Stimulated activated CD8-positive, alpha-beta memory T cell treated with anti-CD3 and anti-CD28 coated beads, Interleukin-4, amount 100 ng/mL, for 1 hour (primary cell): ENCODE results near the gene HECW1.

Experiments used
- DNase-seq, 2 donors: peaks; one replicate each; pipeline ENCODE4 v3.0.0-alpha.2; 2020; ENCODE audit warnings: low read depth in 2 of 2, low spot score in 1 of 2

HECW1 gene

DNA sequence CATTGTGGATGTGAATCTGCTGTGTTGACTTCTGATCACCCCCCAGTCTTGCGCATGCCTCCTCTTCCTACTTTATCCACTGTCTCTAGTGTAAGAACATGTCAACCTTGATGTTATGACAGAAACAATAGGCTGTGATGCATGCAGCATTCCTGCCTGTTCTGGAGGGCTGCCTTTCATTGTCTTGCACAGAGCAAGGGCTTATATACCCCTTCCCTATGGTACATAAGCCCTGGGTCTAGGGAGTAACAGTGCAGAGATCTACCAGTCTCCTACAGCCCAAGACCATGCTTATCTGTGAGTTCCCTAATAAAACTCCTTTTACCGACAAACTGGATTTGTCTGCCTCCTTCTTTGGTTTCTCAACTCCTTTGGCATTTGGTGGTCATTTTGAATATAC lies 293.5 kb downstream of the HECW1 start:
- no peak for DNase-seq

DNA sequence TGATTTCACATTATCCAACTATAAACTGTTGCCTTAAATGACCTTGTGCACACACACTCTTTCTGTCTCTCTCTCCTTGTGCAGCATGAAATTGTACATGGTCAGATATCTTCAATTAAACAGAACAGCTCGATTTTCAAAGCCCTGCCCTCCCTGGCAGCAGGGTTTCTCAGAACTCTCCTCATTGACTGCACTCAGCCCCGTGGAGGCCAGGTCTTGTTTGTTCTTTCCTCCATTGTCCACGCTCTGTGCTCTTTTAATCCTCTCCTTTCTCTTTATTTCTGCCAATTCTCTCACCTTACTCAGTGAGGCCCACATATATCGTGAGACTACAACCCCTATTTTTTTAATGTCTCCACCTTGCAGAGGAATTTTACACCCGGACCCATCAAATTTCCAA lies 294.5 kb downstream of the HECW1 start:
- no peak for DNase-seq

DNA sequence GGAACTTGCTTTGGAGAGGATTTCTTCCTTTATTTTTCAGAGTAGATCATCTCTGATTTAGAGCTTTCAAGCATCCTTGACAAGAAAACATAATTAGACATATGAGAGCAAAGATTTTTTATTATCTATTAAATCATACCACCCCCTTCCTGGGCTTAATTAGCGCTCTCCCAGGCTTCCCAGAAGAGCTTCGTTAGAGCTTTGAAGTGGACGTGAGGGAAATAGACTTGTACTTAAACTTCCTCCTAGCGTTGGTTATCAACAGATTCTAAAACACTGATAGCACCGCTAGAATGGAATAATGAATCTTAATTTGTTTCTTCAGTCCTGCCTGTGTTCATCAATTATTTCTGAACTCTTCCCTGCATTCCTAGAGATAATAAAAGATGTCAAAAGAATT lies 296.5 kb downstream of the HECW1 start:
- no peak for DNase-seq

DNA sequence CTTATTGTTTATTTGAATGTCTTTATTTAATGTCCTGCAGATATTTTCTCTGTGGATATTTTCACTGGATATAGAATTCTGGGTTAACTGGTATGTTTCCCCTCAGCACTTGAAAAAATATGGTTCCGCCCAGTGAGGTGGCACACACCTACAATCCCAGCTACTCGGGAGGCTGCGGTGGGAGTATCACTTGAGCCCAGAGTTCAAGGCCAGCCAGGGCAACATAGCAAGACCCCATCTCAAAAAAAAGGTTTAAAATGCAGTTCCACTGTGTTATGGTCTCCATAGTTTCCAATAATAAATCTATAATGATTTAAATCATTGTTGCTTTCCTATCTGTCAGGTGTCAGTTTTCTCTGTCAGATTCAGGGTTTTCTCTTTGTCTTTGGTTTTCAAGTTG lies 305.0 kb downstream of the HECW1 start:
- DNase-seq = no peak

DNA sequence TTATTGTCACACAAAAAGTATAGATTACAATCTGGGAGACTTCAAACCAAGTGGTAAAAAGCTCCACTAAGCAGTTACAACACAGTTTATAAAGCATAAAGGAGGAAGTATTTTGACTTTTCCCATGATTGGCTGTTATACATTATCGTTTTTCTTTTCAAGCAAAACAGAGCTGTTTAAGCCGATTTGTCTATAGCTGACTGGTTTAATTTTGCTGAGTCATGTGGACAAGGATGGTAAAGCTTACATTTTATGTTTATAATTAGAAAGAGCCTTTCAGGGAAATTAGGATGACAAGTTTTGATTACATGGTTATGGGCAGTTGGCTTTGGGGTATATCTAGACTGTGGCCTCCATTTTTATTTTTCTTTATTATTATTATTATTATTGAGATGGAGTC lies 318.0 kb downstream of the HECW1 start:
- no peak for DNase-seq

DNA sequence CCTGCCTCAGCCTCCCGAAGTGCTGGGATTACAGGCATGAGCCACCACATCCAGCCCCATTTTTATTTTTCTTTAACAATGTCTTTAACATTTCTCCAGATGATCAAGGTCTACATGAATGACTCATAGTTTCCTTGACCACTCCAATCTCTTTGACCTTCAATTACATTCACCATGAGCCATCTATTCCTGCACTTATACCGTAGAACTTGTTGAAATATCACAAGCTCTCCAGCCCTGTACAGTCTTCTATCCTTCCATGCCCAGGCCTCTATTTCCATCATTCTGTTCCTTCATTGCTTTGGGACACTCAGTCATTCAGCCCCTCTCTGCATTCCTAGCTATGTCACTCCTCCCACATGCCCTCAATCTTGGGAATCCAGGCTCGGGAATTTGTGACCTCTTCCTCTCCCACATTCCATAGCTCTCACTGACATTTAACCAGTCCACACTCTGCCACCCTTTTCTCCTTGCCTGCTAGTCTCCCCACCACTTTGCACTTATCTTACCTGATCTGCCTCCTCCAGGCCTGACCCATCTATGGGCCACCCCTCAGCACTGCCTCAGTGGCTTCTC lies 318.7 kb downstream of the HECW1 start:
- DNase-seq = no peak

DNA sequence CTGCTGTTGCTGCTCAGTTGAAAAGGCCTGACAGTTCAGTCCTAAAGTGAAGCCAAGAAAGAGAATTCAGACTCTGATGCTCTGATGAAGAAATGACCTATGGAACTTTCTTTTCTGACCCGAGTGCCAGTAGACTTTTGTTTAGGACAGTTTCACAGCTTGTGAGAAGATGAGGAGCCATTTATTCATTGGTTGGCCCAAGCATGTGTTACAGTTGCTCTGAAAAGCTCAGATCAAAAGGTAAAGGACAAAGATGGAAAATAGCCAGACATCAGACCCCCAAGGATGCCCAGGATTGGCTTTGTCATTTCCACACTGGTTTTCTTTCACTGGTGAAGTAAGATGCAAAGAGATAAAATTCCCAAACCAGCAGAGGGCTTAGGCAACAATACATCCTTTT lies 321.2 kb downstream of the HECW1 start:
- no peak for DNase-seq

DNA sequence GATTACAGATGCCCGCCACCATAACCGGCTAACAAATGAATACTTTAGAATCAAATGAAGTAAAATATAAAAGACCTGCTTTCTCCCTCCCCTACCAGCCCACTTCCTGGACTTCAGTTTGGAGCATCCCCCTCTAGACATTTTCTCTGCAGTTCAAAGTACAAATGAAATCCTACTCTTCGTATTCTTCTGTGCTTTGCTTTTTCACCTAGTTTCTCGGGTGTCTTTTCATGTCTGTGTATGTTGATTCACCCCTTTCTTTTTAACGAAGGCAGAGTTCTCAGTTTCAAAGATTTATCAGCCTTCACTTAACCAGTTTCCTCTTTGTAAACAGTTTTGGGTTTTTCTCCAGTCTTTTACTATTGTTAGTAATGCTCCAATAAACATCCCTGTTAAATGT lies 324.6 kb downstream of the HECW1 start:
- no peak for DNase-seq

DNA sequence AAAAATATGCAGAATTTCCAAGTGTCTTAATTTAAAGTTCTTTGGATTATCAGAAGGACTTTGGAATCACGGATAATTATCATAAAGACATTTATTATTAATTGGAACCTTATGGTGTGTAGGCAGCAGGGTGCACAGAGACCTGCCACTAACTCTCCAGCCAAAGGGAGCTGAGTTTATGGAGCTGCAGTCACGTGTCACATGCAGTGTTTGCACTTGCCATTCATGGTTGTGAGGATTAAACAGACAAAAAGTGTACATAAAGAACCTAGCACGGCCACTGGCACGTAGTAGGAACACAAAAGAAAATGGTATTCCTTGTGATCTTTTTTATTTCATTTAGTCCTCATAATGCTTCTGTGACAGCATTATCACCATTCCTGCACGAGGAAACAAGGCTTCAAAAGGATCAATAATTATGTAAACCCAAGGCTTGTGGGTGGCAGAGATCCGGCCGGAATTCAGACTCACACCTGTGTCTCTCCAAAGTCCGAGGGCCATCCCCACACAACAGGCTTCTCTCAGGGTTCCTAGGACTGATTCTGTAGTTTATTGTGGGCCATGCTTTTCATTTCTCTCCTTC lies 326.5 kb downstream of the HECW1 start:
- DNase-seq = no peak

DNA sequence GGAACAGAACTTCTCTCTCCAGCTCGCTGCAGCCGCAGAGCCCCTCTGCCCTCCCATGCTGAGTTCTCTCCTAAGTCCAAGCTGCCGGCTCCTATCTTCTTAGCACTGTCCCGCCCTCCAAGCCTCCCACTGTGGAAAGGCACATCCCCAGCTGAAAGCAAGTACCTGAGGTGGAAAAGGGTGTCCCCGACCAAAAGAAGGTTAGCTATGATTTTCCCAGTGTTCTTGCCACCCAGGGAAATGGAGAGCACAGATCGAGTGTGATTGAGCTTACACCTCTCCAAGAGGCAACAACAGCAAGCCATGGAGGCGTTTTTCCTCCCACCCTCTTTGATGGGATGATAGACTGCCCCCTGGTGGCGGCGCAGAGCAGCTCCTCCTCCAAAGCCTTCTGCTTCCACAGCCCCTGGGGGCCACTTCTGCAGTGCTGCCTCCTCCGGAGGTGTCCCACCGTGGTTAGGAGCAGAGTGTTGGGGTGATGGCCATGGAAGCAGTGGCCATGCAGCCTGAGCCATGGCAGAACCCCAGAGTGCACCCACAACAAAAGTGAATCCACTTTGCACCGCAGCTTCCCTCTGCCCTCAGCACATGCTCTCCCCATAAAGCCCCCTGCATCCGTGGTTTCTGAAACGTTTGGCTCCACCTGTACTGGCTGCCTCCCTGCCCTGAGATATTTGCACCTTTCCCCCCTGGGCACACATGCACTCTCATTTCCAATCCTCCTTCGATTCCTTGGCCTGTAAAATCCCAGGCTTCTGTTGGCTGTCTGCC lies 327.4 kb downstream of the HECW1 start:
- peak; percentile 2 to 23 for DNase-seq

DNA sequence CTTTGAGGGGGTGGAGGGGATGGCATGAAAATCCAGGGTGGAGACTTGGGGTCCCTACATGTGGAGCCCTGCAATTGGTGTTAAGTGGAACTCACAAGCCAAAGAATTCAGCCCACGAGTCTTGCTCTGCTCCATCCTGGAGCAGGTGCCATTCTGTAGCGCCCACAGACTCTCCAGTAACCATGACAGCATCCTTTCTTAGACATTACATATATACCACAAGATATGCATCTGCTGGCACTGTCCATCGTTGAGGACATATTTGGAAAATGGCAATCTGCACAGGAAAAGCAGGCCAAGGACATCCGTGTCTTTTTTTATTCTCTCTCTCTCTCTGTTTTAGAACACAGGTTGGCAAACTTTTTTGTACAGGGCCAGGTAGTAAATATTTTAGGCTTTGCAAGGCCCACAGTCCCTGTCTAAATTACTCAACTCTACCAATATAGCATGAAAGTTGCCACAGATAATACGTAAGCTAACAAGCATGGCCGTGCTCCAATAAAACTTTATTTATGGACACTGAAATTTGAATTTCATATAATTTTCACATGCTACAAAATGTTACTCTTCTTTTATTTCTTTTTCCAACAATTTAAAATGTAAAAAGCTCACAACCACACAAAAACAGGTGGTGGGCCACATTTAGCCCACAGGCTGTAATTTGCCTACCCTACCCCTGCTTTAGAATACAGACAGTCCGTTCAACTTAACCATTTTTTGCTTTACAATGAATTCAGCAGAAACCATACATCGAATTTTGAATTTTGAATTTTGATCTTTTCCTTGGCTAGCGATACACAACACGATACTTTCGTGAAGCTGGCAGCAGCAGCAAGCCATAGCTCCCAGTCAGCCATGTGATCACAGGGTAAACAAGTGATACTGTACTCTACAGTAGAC lies 329.0 kb downstream of the HECW1 start:
- no peak for DNase-seq

DNA sequence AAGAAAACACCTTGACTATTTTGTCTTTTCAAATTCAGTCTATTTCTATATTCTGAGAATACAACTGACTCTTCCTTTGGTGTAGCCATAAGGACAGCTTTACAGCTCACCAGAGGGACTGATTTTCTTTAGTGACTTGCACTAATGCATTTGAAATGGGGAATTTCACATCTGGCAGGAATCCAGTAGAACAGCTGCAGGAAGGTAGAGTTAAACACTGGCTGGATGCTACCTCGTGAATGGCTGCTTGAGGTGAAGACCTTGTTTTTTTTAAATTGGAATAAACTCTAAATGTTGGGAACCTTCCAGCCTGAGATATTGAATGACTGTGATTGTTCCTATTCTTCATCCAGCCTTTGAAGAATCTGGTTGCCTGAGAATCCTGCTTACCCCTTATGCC lies 330.9 kb downstream of the HECW1 start:
- no peak for DNase-seq

DNA sequence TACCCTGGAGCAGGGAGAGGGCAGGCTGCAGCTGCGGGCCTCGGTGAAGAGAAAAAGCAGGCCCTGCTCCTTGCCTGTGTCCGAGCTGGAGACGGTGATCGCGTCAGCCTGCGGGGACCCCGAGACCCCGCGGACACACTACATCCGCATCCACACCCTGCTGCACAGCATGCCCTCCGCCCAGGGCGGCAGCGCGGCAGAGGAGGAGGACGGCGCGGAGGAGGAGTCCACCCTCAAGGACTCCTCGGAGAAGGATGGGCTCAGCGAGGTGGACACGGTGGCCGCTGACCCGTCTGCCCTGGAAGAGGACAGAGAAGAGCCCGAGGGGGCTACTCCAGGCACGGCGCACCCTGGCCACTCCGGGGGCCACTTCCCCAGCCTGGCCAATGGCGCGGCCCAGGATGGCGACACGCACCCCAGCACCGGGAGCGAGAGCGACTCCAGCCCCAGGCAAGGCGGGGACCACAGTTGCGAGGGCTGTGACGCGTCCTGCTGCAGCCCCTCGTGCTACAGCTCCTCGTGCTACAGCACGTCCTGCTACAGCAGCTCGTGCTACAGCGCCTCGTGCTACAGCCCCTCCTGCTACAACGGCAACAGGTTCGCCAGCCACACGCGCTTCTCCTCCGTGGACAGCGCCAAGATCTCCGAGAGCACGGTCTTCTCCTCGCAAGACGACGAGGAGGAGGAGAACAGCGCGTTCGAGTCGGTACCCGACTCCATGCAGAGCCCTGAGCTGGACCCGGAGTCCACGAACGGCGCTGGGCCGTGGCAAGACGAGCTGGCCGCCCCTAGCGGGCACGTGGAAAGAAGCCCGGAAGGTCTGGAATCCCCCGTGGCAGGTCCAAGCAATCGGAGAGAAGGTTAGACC lies 332.5 kb downstream of the HECW1 start:
- DNase-seq = no peak

DNA sequence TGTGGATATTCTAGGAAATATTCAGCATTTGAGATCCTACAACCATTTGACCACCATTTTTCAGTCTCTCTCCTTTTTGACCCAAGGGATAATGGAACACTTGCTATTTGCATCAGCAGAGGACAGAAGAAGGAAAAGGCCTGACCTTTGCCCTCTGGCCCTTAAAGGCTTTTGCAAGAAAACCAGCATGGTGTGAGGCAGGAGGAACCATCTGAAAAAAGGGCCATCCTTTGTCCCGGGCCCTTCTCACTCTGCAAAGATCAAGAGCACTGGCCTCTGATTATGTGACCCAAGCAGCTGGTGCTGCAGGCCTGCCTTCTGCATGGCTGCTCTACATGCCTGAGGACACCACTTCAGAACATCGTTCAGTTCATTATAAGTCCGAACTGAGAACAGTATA lies 337.1 kb downstream of the HECW1 start:
- no peak for DNase-seq

DNA sequence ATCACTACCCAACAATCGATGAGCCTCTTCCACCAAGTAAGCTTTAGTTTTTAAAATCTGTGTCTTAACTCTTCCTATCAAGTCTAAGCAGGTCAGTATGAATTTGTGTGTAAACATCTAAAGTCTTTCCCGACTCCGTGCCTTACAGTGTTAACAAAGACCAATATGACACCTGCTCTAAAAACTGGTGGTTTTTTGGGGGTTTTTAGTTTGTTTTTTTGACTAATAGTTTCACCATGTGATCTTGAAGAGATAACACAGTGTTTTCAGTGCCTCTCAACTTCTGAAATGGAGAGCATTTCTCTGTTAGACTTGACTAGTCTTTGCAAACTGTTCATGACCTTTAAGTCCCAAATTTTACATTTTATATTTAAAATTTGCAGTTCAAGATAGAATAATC lies 338.4 kb downstream of the HECW1 start:
- DNase-seq = no peak

DNA sequence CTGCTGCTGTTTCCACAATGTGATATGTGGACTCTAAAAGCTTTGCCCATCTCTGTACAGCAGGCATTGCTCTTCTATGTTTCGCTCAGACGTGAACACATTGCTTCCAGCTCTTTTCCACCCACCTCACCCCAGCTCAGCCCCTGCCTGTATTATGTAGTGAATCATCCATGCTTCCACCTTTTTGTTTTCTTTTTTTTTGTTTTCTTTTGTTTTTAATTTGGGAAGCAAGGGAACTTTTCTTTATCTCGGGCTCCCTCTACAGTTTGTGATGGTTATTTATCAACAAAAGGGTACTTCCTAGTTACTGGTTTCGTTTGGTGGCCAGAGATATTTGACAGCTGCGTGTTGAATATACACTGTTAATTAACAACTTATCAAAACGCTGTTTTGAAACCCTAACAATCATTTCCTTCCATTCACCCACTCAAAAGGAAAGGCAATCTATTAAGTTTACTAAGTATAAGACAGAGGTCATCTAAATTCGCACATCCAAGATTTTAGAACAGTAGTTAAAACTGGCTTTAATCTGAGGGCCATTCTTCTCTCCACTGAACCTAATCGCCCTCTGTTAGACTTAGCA lies 342.6 kb downstream of the HECW1 start:
- DNase-seq = no peak

DNA sequence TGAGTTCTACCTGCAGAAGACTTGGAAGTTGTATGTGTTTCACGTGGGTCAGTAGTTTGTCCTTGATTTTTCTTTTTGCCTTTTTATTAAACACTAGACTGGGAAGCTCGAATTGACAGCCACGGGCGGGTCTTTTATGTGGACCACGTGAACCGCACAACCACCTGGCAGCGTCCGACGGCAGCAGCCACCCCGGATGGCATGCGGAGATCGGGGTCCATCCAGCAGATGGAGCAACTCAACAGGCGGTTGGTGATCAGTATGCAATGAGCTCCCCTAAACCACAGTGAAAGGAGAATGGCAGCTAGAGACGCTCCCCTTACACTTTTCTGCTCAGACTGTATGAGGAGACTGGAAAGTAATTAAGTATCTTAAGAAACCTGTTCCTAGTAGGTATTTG lies 343.8 kb downstream of the HECW1 start:
- DNase-seq = no peak

DNA sequence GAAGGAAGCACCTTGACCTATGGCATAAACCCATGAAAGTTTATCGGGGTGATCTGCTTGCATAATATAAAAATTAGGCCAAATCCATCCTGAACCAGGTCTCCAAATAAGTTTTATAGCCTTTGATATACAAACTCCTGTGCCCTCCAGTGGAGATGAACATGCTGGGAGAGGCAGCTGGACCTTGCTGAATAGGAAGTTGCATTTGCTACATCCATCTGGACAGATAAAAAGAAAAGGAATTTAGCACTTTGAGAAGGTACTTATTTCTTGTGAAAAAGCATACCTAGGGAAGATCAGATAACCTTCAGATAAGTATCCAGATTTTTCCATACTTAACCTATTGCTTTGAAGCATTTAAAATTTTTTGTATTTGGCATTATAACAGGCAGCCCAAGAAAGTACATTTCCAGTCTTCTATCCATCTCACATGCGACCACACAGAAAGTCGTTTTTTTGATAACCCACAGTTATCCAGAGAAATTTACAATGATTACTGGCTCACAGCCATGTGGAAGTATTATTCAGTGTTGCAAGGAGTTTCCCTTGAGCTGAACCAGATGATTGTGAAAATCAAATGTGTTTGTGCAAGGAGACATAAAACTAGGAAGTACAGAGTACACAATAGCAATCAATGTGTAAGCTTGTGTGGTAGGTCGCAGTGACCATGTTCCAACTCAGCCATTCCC lies 346.0 kb downstream of the HECW1 start:
- no peak for DNase-seq

DNA sequence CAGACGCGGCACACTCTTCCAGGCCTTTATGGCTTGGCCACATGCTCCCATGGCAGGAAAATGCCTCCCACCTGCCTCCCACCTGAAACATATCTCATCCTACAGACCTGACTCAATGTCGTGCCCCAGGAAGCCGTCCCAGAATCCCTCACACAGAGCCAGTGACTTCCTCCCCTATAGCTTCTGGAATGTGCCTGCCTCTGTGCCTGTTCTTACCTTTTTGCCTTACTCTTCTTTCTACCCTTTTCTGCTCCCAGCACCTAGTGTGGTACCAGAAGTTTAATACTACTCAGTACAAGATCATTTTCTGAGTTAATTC lies 346.5 kb downstream of the HECW1 start:
- DNase-seq = no peak

DNA sequence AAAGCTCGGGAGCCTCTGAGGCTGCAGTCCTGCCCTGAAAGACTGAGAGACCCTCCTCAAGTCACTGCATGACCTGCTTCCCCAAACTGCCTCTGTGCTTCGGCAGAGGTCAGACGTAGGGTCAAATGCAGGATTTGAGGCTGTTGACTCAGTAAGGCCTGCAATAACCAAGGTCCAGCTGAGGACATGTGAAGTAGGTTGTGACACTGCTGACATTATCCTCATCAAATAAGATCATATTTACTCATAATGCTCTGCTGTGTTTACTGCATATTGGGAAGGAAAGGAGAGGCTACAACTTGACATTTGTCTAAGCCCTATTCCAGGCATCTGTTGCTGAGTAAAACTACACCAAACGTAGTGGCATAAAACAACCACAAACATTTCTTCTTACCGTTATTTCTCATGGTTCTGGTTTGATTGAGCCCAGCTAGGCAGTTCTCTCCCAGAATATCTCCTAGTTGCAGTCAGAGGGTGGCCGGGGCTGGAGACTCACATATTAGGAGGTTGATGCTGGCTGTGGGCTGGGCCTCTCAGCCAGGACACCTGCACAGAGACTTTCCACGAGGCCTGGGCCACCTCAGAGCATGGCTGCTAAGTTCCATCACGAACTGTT lies 348.4 kb downstream of the HECW1 start:
- no peak for DNase-seq
